GM19455 (cell line): ENCODE measurements around the gene MBNL3.

Source experiments
- ATAC-seq: cut with Tn5 transposase; IDR thresholded peaks from one replicate; pipeline ENCODE4 v1.9.1; 2021; ENCODE audit not compliant: unreplicated experiment

MBNL3 gene

GRCh38 chrX:132423323-132423722 lies 65.5 kb downstream of the MBNL3 start:
- ATAC-seq: no peak

GRCh38 chrX:132415012-132415411 lies 73.8 kb downstream of the MBNL3 start:
- no peak for ATAC-seq

GRCh38 chrX:132414404-132414803 lies 74.4 kb downstream of the MBNL3 start:
- no peak for ATAC-seq

- ATAC-seq: no peak
Measured at GRCh38 chrX:132413459-132413858, 75.4 kb downstream of the MBNL3 start.

- no peak for ATAC-seq
Measured at GRCh38 chrX:132412208-132412607, 76.6 kb downstream of the MBNL3 start.

- ATAC-seq: no peak
Measured at GRCh38 chrX:132411310-132411977, 77.4 kb downstream of the MBNL3 start.

GRCh38 chrX:132409780-132410556 lies 78.9 kb downstream of the MBNL3 start:
- ATAC-seq: no peak

DNA sequence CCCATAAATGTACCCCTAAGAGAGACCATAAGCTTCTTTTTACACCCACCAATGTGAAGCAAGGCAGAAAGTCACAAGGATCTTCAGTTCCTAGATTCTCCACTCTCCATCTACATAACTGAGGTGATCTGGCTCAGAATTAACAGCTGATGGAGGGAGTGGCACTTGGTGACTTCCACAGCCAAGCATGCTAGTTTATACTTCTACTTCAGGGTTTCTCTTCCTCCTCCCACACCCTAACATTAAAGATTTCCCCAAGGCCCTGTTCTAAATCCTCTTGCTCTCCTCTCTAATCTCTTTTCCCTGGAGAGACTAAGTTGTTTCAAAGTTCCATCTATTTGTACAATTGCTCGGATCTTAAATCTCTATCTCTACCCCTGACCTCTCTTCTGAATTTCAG lies 81.1 kb downstream of the MBNL3 start:
- ATAC-seq: no peak

DNA sequence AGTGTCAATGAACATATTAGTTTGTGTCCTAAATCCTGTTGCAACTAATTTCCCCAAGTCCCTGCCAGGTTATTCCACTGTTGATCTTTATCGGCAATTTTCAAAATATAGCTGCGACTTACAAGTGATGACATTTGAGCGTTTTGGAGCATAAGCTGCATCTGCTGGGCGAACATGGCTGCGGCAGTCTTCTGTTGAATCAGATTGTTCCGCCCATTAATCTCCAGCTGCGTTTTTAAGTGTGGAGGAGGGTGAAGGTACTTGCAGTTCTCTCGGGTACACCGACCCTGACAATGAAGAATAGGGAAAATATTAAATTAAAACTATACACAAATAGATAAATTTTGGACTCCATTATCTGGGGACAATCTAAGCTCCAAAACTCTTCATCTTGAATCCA lies 82.7 kb downstream of the MBNL3 start:
- ATAC-seq: no peak

DNA sequence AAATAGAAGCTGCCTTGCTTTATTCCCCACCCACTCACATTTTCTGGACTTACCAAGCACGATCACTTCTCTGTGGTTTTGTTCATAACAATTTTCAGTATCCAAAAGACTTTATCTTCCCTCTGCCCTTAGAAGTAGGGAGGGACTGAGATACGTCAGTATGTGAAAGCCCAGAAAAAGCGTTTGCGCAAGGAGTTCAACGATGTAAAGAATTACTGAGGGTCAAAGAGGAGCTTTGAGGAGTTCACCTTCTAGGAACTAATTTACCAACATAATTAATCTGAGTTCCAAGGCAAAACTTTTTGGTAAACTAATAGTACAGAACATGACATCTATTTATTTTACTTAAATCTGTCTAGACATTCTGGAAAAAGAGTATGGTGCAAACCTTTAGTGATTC lies 84.6 kb downstream of the MBNL3 start:
- ATAC-seq: no peak

- ATAC-seq: no peak
Measured at GRCh38 chrX:132401935-132402334, 86.9 kb downstream of the MBNL3 start.

GRCh38 chrX:132400706-132401105 lies 88.1 kb downstream of the MBNL3 start:
- ATAC-seq: no peak

DNA sequence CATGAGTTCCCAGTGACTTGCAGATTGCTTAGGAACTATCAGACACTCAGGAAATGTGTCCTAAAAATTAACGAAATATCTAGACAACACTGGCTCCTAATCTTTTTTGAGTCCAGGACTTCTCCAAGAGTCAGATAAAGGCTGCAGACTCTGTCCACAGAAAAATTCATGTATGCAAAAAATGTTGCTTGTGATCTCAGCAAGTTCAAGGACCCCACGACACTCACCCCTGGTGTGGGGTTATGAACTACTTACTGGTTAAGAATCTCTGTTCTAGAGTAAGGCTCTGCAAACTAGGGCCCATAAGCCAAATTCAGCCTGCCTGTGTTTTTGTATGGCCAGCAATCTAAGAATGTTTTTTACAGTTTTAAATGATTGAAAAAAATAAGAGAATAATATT lies 93.2 kb downstream of the MBNL3 start:
- no peak for ATAC-seq

DNA sequence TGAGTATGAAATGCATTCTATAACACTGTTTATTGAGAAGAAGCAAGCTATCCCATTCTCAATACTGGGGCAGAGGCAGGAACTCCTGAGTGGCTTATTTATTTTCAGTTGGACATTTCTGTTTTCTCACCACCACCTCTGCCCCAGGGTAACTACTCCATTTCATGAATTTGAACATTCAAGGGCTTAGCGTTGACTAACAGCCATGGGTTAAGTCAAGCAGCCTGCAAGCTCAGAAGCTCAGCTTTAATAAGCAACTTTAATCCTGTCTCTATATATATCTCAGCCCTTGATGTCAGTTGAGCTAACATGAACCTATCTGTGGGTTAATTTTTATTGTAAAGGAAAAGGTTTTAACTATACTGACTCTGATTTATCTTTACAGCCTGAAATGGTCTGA lies 93.8 kb downstream of the MBNL3 start:
- ATAC-seq: no peak

GRCh38 chrX:132394591-132394990 lies 94.2 kb downstream of the MBNL3 start:
- no peak for ATAC-seq

DNA sequence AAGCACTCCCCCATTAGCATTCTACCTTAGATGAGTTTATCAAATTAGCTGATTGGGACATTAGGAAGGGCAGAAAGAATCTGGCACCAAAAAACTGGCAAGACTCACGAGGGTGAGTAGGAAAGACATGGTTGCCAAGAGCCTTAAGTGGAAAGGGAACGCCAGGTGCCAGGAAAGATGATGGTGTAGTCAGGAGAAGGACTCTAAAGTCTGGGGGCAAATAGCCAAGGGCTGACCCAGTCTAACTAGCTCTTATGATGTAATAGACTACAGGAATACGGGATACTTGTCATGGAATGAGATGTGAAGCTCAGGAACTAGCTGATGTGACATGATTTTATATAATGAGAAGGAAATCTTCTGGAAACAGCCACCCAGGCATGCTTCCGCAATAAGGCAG lies 94.8 kb downstream of the MBNL3 start:
- ATAC-seq: no peak

- no peak for ATAC-seq
Measured at GRCh38 chrX:132393485-132393884, 95.4 kb downstream of the MBNL3 start.

- ATAC-seq: no peak
Measured at GRCh38 chrX:132393085-132393484, 95.8 kb downstream of the MBNL3 start.

GRCh38 chrX:132390792-132391191 lies 98.0 kb downstream of the MBNL3 start:
- ATAC-seq: no peak

GRCh38 chrX:132389480-132389879 lies 99.4 kb downstream of the MBNL3 start:
- ATAC-seq: no peak

DNA sequence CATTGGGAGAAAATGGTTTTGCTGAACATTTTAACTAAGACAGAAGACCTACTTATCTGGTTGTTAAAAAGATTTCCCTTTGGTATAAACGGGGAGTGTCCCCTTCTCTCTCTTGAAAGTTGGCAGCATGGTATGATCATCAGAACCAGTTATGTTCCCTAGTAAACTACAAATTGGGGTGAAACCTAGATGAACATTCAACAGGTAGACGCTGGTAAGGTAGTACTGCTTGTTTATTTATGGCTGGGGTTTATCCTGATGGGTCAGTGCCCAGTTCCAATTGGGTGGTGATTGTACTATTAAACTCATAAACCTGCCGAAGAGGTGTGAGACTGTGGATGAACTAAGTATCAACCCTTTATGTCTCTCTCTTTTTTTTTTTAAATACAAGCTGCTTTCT lies 100.5 kb downstream of the MBNL3 start:
- ATAC-seq: no peak

GRCh38 chrX:132384301-132384700 lies 104.5 kb downstream of the MBNL3 start:
- ATAC-seq: no peak

DNA sequence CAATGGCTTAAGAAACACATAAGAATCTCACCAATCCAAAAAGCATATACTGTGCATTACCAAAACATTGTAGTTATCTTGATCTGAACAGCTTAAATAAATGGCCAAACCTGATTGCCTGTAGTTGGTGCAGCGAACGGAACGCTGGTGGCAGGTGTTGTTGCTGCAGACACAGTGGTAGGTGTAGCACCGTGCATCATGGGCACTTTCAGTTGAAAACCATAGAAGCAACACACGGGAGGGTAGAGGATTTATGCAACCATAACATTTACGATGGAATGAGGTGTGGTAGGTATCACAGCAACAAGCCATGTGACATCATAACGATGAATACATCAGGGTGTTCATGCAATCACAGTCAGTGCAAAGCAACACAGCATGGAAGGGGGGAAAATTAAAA lies 106.8 kb downstream of the MBNL3 start:
- ATAC-seq: no peak
